RWPE1 (cell line): ENCODE data around the gene IL11RA.
A peak's percentile ranks its signal among the peaks of the same experiment; 100 is the strongest.

Source experiments
- CTCF ChIA-PET: fragments of 350-600 bp; sonication (Branson Sonifier 250); formaldehyde crosslinking; extraction: SDS; loops from one replicate; lab custom pipeline; 2021; lab: Yijun Ruan, JAX
- POLR2A ChIA-PET: fragments of 400-600 bp; formaldehyde crosslinking; extraction: SDS; loops from one replicate; lab custom pipeline; 2020; ENCODE audit warnings: antibody characterized with exemption; ENCODE audit not compliant: low non-redundant PET; lab: Yijun Ruan, JAX
- DNase-seq: peaks from one replicate; pipeline ENCODE4 v3.0.0; 2012; ENCODE audit warnings: low spot score
- H3K27ac ChIP-seq: fragments of 450-650 bp; 2 replicates; pipeline ENCODE4 v1.5.1; 2017
- TF ChIP-seq, protein P1 (sequence below): fragments of 450-650 bp; conservative IDR thresholded peaks from 2 replicates; pipeline ENCODE4 v1.5.1; 2017; ENCODE audit warnings: low read depth, mild to moderate bottlenecking

IL11RA gene

DNA sequence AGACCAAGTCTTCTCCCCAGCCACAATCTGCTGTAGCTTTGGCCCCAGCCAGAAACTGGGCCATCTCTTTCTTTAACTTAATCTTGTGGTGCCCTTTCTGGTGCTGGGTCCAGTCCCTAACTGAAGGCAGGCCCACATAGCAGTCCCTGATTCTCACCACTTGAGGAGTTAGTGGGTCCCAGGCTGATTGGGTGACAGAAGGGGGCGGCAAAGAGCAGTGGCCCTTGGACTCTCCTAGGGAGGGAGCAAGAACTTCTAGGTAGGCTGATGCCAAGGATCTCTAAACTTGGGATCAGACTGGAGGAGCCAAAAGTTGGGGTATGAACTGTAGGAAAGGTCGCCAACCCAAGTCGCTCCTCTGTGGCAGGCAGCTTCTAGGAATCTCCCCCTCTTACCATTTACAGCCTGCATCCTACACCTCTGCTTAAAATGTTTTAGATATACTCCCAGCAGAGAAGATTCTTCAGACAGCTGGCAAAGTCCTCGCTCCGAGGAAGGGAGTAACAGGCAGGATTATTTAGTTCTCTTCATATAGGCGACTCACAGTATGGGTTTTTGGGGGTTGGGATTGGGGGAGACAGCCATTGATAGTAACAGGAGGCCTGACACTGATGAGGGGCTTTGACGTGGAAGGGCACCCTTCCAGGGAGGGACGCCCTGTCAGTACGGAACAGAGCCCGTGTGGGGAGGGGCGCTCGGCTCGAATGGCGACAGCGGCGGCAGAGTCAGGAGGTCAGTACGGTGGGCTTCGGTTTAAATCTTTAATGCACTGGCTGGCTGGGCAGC is 12.5 kb downstream of the IL11RA start:
- peak; percentile 39 for DNase-seq
- ChIA-PET POLR2A (interaction anchor here (0.5 to 1.3 kb wide), 3 partner anchors 13 to 18 kb away, joined by 3 to 4 read pairs (median 4); partner anchors contain the start of genes GALT and IL11RA), CTCF (interaction anchor here (0.6 to 1.5 kb wide), 3 partner anchors 17 to 229 kb away, joined by 3 read pairs; partner anchors contain the start of gene GALT)
- peak overlapping the region; percentile 93 for H3K27ac ChIP-seq
- TF ChIP-seq, protein P1, sequence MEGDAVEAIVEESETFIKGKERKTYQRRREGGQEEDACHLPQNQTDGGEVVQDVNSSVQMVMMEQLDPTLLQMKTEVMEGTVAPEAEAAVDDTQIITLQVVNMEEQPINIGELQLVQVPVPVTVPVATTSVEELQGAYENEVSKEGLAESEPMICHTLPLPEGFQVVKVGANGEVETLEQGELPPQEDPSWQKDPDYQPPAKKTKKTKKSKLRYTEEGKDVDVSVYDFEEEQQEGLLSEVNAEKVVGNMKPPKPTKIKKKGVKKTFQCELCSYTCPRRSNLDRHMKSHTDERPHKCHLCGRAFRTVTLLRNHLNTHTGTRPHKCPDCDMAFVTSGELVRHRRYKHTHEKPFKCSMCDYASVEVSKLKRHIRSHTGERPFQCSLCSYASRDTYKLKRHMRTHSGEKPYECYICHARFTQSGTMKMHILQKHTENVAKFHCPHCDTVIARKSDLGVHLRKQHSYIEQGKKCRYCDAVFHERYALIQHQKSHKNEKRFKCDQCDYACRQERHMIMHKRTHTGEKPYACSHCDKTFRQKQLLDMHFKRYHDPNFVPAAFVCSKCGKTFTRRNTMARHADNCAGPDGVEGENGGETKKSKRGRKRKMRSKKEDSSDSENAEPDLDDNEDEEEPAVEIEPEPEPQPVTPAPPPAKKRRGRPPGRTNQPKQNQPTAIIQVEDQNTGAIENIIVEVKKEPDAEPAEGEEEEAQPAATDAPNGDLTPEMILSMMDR: no peak; the same call in 1 of the 2 replicates

DNA sequence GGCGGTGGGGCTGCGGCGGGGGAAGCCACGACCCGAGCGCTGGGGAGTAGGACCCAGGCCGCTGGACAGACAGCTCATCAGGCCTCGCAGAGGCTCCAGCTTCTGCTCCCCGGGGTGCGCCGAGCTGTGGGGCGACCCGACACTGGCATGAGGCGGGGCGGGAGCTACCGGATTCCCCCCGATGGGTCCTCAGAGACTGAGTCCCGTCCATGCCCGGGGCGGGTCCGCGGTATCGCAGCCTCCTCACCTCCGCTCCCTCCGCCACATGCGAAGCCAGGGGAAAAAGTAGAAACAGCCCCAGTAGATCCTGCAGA is 13.0 kb downstream of the IL11RA start:
- DNase-seq: no peak
- TF ChIP-seq, protein P1: no peak
- POLR2A ChIA-PET: interaction anchor here (0.5 to 1.3 kb wide), 3 partner anchors 13 to 19 kb away, joined by 3 to 4 read pairs (median 4); partner anchors contain the start of genes GALT and IL11RA
- CTCF ChIA-PET: interaction anchor here (0.6 to 1.0 kb wide), 2 partner anchors 18 to 230 kb away, joined by 3 read pairs; partner anchors contain the start of gene GALT
- peak overlapping the region; percentile 93 for H3K27ac ChIP-seq

DNA sequence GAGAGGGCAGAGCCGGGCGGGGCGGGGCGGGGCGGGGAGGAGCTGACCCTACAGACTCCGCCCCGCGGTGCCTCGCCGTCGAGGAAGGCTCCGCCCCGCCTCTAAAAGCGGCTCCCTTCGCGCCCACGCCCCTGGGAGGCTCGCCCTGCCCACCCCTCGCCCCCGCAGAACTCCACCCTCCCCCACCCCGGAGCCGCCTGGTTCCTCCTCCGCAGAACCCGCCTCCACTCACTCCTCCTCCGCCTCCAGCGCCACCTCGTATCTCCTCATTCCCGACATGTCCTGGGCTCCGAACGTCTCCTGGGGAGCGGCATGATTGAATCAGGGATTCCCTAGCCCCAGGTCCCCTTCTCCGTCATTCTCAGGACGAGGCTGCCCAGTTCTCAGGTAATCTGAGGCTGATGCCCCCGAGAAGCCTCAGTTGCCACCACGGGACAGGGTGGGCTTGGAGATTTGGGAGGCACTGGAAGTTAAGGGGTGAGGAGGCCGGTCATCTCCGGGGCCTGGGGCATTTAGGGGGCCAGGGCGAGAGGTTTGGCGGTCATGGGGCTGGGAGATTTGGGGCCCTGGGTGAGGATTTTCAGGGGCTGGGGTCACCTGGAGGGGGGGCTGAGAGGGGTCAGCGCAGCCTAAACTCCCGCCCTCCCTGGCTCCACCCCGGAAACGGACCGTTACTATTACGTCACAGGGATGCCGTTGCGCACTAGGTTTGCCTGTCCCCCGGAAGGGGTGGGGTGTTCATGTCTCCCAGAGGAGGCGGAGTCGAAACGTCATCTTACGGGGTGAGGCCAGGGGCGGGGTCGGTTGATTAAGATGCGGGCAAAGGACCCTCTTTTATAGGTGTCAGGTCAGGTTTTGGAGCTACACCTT is 13.6 kb downstream of the IL11RA start:
- CTCF ChIA-PET: interaction anchor here (0.6 kb wide), 1 partner anchor 230 kb away, joined by 3 read pairs; no protein-coding TSS in a partner anchor
- TF ChIP-seq, protein P1: no peak
- DNase-seq: peak; percentile 100
- peak overlapping the region; percentile 93 for H3K27ac ChIP-seq
- POLR2A ChIA-PET: interaction anchor here (1.3 kb wide), 2 partner anchors 14 to 19 kb away, joined by 4 read pairs; partner anchors contain the start of genes GALT and IL11RA

DNA sequence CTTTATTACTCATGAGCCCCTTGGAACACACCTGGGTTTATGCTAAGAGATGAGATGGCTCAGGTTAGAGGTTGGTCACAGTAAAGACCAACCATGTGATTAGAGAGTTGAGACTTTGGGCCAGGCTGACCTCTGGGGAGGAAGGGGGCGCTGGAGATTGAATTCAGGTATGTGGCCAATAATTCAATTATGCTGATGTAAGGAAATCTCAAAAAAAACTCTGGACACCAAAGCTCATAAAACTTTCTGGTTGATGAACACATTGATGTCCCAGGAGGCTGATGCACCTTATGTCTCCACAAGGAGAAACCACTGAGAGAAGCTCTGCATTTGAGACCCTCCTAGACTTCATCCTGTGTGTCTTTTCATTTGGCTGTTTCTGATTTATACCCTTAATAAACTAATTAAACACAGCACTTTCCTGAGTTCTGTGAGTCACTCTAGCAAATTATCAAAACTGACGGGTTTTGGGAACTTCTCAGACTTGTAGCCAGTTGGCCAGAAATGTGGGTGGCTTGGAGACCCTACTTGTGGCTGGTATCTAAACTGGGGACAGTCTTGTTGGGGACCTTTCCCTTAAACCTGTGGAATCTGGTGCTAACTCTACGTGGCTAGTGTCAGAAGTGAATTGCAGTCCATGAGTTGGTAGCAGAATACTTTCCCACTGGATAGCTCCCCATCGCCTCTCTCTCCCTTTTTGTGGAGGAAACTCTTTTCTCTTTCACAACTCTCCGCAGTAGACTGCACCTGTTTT is 18.0 kb downstream of the IL11RA start:
- TF ChIP-seq, protein P1: no peak
- CTCF ChIA-PET: interaction anchor here (1.2 kb wide), 1 partner anchor 30 kb away, joined by 3 read pairs; no protein-coding TSS in a partner anchor
- POLR2A ChIA-PET: no interaction called here
- no peak for DNase-seq
- H3K27ac ChIP-seq: no peak overlapping the region

DNA sequence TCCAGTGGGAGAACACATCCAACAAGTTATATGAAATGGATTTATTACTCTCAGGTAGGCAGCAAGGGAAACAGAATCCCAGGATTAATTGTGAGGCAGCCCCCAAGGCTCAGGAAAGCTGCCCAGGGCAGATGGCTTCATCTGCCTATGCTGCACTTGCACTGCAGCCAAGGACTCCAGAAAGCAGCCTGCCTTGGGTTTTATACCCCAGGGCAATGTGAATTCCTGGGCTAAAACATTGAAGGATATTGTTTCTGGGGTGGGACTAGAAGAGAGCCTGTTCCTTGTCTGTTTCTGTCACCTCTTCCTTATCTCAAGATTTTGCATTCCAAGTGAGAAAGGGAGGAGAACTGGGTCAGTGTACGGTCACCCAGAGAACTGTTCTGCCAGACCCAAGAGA is 19.3 kb downstream of the IL11RA start:
- ChIA-PET POLR2A (no interaction called here), CTCF (interaction anchor here (1.2 kb wide), 1 partner anchor 29 kb away, joined by 3 read pairs; no protein-coding TSS in a partner anchor)
- DNase-seq: no peak
- TF ChIP-seq, protein P1: no peak
- H3K27ac ChIP-seq: no peak overlapping the region
